Sigmoid colon (tissue), 4 donors: Measurements from ENCODE around the gene LUM.

ENCODE experiments used
- POLR2A ChIP-seq, 2 donors: fragments of 450-650 bp; IDR thresholded peaks; one replicate each; pipeline ENCODE4 v1.6.1; 2016; ENCODE audit warnings: antibody characterized with exemption in 2 of 2, mild to moderate bottlenecking in 2 of 2, moderate library complexity in 2 of 2
- POLR2AphosphoS5 ChIP-seq, 4 donors: sonication (generic); formaldehyde crosslinking; IDR thresholded peaks; one replicate each; pipeline ENCODE4 v1.6.1; 2017; ENCODE audit warnings: antibody characterized with exemption in 4 of 4
- TF ChIP-seq, protein P1 (sequence below), 4 experiments: fragments of 450-650 bp in 3 of 4; fragments of 200-600 bp in 1 of 4; IDR thresholded peaks; one replicate each; pipeline ENCODE4 v1.5.1; 2016 to 2019; ENCODE audit warnings: antibody characterized with exemption in 4 of 4, mild to moderate bottlenecking in 3 of 4, moderate library complexity in 2 of 4

DNA sequence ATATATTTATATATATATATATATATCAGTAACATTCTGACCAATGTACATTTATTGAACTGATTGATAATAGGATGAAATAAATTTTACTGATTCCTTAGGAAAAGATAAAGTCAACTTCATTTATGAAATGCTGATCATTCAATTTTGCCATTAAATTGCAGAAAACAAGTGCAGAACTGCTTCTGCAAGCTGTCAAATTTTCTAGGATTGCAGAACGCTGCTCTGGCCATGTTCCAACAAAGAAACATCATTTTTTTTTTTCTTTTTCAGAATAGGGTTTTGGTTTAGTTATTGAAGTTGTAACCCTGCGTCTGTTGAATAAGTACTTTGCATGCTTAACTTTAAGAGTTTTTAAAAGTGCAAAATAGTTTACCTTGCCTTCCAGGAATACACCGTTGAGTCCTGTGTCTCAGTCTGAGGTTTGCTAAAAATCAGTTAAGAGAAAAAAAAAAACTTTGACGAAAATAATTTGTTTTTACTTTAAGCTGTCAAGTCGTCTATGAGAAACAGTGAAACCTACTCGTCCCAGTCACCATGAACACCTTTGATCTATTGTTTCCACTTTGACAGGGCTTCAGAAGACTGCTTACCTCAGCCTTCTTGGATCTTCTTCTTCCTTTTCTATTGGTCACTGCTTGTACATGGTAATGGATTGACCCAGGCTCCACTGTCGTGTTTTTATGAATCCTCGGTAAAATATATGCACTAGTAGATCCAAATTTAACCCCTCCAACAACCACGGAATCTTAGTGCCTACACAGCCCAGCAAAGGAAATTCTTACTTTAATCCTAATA lies 53.7 kb downstream of the LUM start, which contains the start of gene KERA:
- TF ChIP-seq POLR2A (IDR thresholded peaks at IDR 0.05) = no peak
- TF ChIP-seq POLR2AphosphoS5 (IDR thresholded peaks at IDR 0.05) = no peak
- TF ChIP-seq, protein P1, sequence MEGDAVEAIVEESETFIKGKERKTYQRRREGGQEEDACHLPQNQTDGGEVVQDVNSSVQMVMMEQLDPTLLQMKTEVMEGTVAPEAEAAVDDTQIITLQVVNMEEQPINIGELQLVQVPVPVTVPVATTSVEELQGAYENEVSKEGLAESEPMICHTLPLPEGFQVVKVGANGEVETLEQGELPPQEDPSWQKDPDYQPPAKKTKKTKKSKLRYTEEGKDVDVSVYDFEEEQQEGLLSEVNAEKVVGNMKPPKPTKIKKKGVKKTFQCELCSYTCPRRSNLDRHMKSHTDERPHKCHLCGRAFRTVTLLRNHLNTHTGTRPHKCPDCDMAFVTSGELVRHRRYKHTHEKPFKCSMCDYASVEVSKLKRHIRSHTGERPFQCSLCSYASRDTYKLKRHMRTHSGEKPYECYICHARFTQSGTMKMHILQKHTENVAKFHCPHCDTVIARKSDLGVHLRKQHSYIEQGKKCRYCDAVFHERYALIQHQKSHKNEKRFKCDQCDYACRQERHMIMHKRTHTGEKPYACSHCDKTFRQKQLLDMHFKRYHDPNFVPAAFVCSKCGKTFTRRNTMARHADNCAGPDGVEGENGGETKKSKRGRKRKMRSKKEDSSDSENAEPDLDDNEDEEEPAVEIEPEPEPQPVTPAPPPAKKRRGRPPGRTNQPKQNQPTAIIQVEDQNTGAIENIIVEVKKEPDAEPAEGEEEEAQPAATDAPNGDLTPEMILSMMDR (IDR thresholded peaks at IDR 0.05) = no peak
